WI38 (cell line): ENCODE data around the gene PLXNA1.

Source experiments
- H3K4me3 ChIP-seq: 2 replicates; pipeline ENCODE4 v1.5.1; 2011; ENCODE audit warnings: low read depth, mild to moderate bottlenecking, control low read depth, low read length
- CTCF ChIP-seq: IDR thresholded peaks from 2 replicates; pipeline ENCODE4 v1.5.1; 2012; ENCODE audit warnings: low read depth, mild to moderate bottlenecking, control low read depth, low read length

Gene PLXNA1

DNA sequence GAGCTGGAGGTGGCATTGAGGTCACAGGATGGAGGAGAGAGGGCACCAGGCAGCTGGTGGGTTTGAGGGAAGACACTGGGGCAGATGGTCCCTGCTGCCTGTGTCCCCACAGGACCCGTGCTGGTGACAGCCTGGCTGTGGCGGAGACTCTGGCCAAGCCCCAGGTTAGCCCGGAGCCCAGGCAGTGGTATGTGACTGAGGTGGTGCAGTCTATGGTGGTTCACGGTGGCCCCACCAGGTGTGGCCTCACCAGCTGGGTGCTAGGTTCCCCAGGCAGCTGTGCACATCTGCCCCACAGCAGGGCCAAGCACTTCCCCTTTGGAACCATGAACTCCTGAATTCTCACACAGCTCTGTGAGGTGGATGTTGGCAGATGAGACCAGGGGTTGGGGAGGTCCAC is 15.4 kb downstream of the PLXNA1 start:
- TF ChIP-seq CTCF = no peak

DNA sequence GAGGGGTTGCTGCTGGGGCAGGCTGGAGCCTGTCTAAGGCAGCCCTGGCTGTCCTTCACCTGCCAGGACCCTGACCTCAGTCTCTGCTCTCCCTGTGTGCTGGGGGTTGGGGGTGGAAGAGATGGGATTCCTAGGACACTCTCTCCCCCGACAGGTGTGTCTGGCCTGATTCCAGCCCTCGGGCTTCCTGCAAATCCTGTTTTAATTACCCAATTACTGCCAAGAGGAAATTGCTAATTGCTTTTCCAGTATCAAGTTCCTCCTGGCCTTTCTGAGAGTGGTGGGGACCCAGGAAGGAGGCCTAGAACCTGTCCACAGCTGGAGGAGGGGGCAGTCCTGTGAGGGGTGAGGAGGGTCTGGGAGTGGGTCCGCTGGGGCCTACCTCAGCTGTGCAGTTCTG is 15.8 kb downstream of the PLXNA1 start:
- no peak overlapping the region for H3K4me3 ChIP-seq
- TF ChIP-seq CTCF = no peak

More for the DNA sequence above, 15.4 kb downstream of the PLXNA1 start:
- no peak overlapping the region for H3K4me3 ChIP-seq

DNA sequence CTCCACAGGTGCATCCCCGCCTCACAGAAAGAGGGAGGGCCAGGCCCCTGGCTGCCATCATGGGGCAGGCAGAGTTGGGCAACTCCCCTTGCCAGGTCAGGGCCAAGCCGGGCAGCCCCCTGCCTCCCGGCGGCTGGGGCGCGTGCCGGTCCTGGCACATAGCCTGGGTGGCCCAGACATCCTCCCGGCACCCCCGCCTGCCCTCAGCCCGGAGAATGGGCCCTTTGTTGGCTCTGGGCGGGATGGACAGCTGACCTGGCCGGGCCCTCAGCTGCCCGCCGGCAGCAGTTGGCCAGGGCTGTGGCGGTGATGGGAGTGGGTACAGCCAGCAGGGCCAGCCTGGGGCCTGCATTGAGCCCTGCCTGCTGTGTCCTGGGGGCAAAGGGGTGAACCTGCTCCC is 16.5 kb downstream of the PLXNA1 start:
- H3K4me3 ChIP-seq = no peak overlapping the region
- no peak for TF ChIP-seq CTCF

DNA sequence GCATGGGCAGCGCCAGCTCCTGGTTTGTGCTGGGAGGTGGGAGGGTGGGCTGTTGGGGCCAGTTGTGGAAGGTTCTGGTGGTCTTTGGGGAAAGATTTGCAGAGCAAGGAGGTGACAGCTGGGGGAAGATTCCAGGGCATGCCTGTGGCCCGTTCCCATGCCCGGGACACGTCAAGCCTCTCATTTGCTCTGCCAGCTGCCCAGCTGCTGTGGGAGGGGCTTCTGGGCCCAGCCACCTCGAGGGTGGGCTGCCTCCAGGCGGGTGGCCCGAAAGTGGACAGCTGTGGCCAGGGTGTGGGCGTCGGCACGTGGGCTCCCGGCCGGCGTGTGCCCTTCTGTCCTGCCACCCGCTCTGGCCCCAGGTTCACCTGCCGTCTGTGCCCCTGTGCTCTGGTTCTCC is 17.2 kb downstream of the PLXNA1 start:
- TF ChIP-seq CTCF = no peak
- H3K4me3 ChIP-seq = no peak overlapping the region

- no peak overlapping the region for H3K4me3 ChIP-seq
- no peak for TF ChIP-seq CTCF
Observed at GRCh38 chr3:127000761-127001160, 17.8 kb downstream of the PLXNA1 start.

- no peak for TF ChIP-seq CTCF
- 0 out of 2 replicates have a peak overlapping the region, but pooled peaks have one; percentile 14 for H3K4me3 ChIP-seq
Observed at GRCh38 chr3:127001486-127002194, 18.7 kb downstream of the PLXNA1 start.

DNA sequence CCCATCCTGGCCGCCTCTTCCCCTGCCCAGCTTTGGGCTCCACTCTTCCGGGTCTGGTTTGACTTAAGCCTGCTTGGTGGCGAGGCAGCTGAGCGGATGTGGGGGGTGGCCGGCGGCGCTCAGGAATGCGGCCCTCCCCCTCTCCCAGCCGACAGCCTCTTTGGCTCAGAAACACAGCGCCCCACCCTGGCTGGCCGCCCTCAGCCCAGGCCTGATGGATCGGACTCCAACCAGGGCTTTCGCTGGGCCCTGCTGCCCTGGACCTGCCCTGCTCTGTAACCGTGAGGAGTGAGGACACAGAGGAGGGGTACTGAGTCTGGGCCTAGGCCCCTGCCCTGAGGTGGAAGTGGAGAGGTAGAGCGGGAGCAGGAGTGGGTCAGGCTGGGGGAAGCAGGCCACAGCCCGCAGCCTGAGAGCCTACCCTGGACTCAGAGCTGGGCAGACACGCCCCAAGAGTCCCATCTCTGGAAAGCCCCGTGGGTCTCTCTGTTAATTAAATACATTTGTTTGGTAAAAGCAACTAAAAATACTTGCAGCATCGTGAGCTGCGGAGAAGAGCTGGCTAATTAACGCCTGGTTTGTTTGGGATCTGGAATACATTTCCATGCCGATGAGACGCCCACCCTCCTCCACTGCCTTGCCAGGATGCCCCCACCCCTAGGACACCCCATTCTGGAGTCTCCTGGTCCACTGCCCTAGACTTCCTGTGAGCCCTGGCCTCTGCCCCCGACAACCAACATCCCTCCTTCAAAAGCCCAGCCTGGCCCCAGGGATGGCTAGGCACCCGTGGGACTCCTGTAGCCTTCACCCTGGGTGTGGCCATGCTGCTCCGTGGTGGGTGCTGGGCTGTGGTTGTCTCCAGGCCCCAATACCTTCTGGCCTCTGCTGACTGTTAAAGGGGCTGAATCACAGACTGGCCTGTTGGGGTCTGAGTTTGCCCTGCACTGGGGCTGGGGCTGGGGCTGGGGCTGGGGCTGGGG is 19.6 kb downstream of the PLXNA1 start:
- H3K4me3 ChIP-seq = peak overlapping the region; percentile 38
- peak; percentile 39; the same call in 1 of the 2 replicates for TF ChIP-seq CTCF
